IPS-20b (cell line): ENCODE data around the gene PLP2.

Experiments used
- H3K27ac ChIP-seq: one replicate; pipeline ENCODE4 v1.5.1; 2013; ENCODE audit warnings: low read length
- H3K27me3 ChIP-seq: 2 replicates; pipeline ENCODE4 v1.6.1; 2013; ENCODE audit warnings: mild to moderate bottlenecking, low read length, inconsistent platforms; ENCODE audit not compliant: insufficient read depth
- H3K36me3 ChIP-seq: 2 replicates; pipeline ENCODE4 v1.6.1; 2013; ENCODE audit warnings: low read depth, mild to moderate bottlenecking, inconsistent platforms, low read length, moderate library complexity; ENCODE audit not compliant: insufficient read depth
- H3K4me1 ChIP-seq: 2 replicates; pipeline ENCODE4 v1.6.1; 2013; ENCODE audit warnings: mild to moderate bottlenecking, control low read depth, inconsistent platforms, low read length, moderate library complexity; ENCODE audit not compliant: insufficient read depth
- H3K4me3 ChIP-seq: 2 replicates; pipeline ENCODE4 v1.5.1; 2013; ENCODE audit warnings: mild to moderate bottlenecking, low read length, inconsistent platforms
- H3K9ac ChIP-seq: 2 replicates; pipeline ENCODE4 v1.6.1; 2013; ENCODE audit warnings: low read depth, mild to moderate bottlenecking, inconsistent platforms, low read length, moderate library complexity
- H3K9me3 ChIP-seq: 2 replicates; pipeline ENCODE4 v1.6.1; 2013; ENCODE audit warnings: mild to moderate bottlenecking, low read depth, low read length, inconsistent platforms; ENCODE audit not compliant: insufficient read depth

PLP2 gene

GRCh38 chrX:49177338-49177833, 5.7 kb downstream of the PLP2 start:
- Histone ChIP-seq H3K9me3 (no peaks in the 10 kb centered on the region), H3K36me3 (peaks cover 4% of the 10 kb centered on the region; the same call in 1 of the 2 replicates), H3K4me3 (no peak overlapping the region), H3K9ac (no peak overlapping the region), H3K27ac (no peak overlapping the region), H3K4me1 (no peaks in the 10 kb centered on the region), H3K27me3 (peaks cover 10% of the 10 kb centered on the region)

- Histone ChIP-seq H3K4me1 (no peaks in the 10 kb centered on the region), H3K9ac (no peak overlapping the region), H3K4me3 (no peak overlapping the region), H3K36me3 (peaks cover 4% of the 10 kb centered on the region; the same call in 1 of the 2 replicates), H3K27ac (no peak overlapping the region), H3K9me3 (no peaks in the 10 kb centered on the region), H3K27me3 (peaks cover 4% of the 10 kb centered on the region)
Measured at GRCh38 chrX:49177873-49178480, 6.3 kb downstream of the PLP2 start.

GRCh38 chrX:49178537-49178936, 6.8 kb downstream of the PLP2 start:
- Histone ChIP-seq H3K4me3 (no peak overlapping the region), H3K27ac (no peak overlapping the region), H3K9ac (no peak overlapping the region), H3K9me3 (no peaks in the 10 kb centered on the region), H3K4me1 (no peaks in the 10 kb centered on the region), H3K27me3 (no peaks in the 10 kb centered on the region), H3K36me3 (peaks cover 4% of the 10 kb centered on the region; the same call in 1 of the 2 replicates)

DNA sequence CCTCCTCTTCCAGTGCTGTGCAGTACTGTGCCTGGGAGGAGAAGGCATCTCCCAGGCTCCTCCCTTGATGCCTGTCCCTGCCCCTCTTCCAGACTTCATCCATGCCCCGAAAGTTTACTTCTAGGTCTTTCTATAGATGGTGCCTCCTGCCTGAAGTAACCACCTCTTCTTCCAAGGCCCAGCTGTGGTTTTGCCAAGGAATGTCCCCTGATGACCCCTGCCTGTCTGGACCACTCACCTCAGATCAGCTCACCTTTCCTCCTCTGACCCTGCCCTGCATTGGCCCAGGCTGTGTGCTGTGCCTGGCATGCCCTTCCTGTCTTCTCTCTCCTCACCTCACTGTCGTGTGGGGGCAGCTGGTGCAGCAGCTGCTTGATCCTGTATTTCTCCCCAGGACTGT, 7.7 kb downstream of the PLP2 start:
- no peak overlapping the region for H3K9ac ChIP-seq
- H3K4me1 ChIP-seq = no peaks in the 10 kb centered on the region
- no peaks in the 10 kb centered on the region for H3K9me3 ChIP-seq
- no peak overlapping the region for H3K27ac ChIP-seq
- no peak overlapping the region for H3K4me3 ChIP-seq
- H3K27me3 ChIP-seq = no peaks in the 10 kb centered on the region
- H3K36me3 ChIP-seq = peaks cover 4% of the 10 kb centered on the region; the same call in 1 of the 2 replicates

DNA sequence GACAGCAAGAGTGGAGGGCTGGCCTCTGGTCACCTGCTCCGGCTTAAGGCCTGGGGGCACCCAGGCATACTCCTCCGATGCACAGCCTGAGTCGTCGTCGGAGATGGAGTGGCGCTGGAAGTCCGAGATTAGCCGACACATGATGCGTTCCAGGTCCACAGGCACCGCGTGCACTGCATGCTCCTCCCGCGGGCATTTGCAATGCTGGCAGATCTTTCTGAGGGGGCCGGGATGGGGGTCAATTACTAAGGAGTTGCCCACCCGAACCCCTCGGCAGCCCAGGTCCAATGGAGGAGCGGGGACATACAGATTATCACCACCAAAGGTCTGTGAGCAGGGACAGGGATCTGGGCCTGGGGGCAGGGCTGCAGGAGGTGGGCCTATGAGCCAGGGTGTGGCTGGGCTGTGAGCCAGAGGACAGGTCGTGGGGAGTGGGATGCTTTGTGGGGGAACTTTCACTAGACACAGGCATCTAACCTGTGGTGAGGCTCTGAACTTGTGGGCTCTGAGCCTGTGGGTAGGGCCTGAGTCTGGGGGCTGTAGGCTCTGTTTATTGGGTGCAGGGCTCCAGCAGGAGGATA, 12.1 kb downstream of the PLP2 start:
- no peak overlapping the region for H3K9ac ChIP-seq
- H3K9me3 ChIP-seq = no peaks in the 10 kb centered on the region
- no peaks in the 10 kb centered on the region for H3K27me3 ChIP-seq
- H3K27ac ChIP-seq = no peak overlapping the region
- H3K36me3 ChIP-seq = no peaks in the 10 kb centered on the region; the same call in 1 of the 2 replicates
- H3K4me1 ChIP-seq = no peaks in the 10 kb centered on the region; the same call in 1 of the 2 replicates
- peak overlapping the region; percentile 26; the same call in 1 of the 2 replicates for H3K4me3 ChIP-seq

GRCh38 chrX:49184294-49185281, 12.9 kb downstream of the PLP2 start:
- H3K4me1 ChIP-seq = no peaks in the 10 kb centered on the region; the same call in 1 of the 2 replicates

GRCh38 chrX:49186125-49187027, 14.7 kb downstream of the PLP2 start, which contains the start of gene PRICKLE3:
PRICKLE3 (minus strand) TSS chrX:49186373; CDS start chrX:49186297, 76 bp downstream.
- Histone ChIP-seq H3K27ac (no peak within 1 kb of the TSS), H3K9ac (peak within 1 kb of the TSS; percentile 27; the same call in 1 of the 2 replicates), H3K27me3 (no peaks in the 10 kb centered on the region), H3K36me3 (no peaks in the 10 kb centered on the region), H3K4me1 (no peaks in the 10 kb centered on the region; the same call in 1 of the 2 replicates), H3K4me3 (peak within 1 kb of the TSS; percentile 62), H3K9me3 (no peaks in the 10 kb centered on the region)

More at GRCh38 chrX:49184294-49185281, 12.9 kb downstream of the PLP2 start:
- H3K9ac ChIP-seq = peak overlapping the region; percentile 51; the same call in 1 of the 2 replicates
- H3K9me3 ChIP-seq = no peaks in the 10 kb centered on the region
- no peaks in the 10 kb centered on the region for H3K27me3 ChIP-seq
- no peaks in the 10 kb centered on the region; the same call in 1 of the 2 replicates for H3K36me3 ChIP-seq
- H3K27ac ChIP-seq = no peak overlapping the region
- peak overlapping the region; percentile 62 for H3K4me3 ChIP-seq

DNA sequence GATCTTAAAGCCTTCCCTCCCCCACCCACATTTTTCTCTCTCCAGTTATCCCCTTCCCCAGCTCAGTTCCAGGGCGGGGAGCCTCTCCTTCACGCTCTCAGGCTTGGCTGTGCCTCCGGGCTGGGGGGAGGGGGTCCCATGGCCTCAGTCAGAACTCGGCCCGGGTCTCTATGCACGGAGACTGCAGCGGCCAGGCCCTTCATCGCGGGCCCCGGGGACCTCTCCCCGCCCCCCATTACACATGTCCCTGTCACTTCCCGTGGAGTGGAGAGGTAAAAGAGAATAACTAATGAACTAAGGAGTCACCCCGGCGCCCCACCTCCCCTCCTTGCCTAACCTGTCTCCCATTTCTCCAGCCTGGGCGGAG, 15.3 kb downstream of the PLP2 start:
- Histone ChIP-seq H3K27me3 (no peaks in the 10 kb centered on the region), H3K9ac (peak overlapping the region; percentile 27; the same call in 1 of the 2 replicates), H3K4me3 (peak overlapping the region; percentile 61), H3K4me1 (no peaks in the 10 kb centered on the region; the same call in 1 of the 2 replicates), H3K9me3 (no peaks in the 10 kb centered on the region), H3K27ac (no peak overlapping the region), H3K36me3 (no peaks in the 10 kb centered on the region)

GRCh38 chrX:49187526-49187925, 15.8 kb downstream of the PLP2 start:
- Histone ChIP-seq H3K4me1 (no peaks in the 10 kb centered on the region; the same call in 1 of the 2 replicates), H3K27me3 (no peaks in the 10 kb centered on the region), H3K9me3 (no peaks in the 10 kb centered on the region), H3K27ac (no peak overlapping the region), H3K4me3 (peak overlapping the region; percentile 61; the same call in 1 of the 2 replicates), H3K9ac (peak overlapping the region; percentile 27; the same call in 1 of the 2 replicates), H3K36me3 (no peaks in the 10 kb centered on the region)

DNA sequence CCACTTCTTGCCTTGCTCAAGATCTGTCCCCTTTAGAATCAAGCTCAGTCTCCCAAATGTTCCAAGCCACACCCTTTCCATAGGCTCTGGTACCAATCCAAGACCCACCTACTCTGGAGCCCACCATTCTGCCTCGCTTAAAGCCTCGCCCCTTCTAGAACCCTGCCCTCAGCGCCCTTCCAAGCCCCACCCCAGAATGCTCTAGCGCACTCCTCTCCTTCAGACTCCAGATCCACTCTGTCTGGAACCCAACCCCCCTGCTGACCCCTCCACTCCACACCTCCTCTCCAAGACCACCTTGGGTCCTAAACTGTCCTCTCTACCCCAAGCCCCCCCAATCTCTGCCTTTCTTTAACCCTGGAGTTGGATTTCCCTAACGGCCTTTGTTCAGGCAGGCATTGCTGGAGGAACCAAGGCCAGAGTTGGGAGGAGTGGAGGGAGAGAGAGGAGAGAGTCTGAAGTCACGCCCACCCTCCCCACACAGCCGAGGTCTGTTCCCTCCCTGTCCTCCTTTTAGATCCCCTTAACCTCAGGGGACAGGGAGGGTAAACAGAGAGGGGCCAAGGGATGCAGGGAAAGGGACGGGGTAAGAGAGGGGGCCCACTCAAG, 16.9 kb downstream of the PLP2 start:
- Histone ChIP-seq H3K9me3 (no peaks in the 10 kb centered on the region), H3K4me3 (no peak overlapping the region), H3K36me3 (no peaks in the 10 kb centered on the region), H3K27me3 (no peaks in the 10 kb centered on the region), H3K9ac (no peak overlapping the region), H3K4me1 (no peaks in the 10 kb centered on the region; the same call in 1 of the 2 replicates), H3K27ac (no peak overlapping the region)
